ENCODE measurements around the gene TTC33. TPM values are rescaled to one million over a fixed set of nuclear protein-coding genes. Genes with fewer than 3 reads are reported as not detected.

TTC33 gene
- total and polyA plus RNA-seq, 7 donors: 11.0 to 38.5 (median 25.3) TPM

DNA sequence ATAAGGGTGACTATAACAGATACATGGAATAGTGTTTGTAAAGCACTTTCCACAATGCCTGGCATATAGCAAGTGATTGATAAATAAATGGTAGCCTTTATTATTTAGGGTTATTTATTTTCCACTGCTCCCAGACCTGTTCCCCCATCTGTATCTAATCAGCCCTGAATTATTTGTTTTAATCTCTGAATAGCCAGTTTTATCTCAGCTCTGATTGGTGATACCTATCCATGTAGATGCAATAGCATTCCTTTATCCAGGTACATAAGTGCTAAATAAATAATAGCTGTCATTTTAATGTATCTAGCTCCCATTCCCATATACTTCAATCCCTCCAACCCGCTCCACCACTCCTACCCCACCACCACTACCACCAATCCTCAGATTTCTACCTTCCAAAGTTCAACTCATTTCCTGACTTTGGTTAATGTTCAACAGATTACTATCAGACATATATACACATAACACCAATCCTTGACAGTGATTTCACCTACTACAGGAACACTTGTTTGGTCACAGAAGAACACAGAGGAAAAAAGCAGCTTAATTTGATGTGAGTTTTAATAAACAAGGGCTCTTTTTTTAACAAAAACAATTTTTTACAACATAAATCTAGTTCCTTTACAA is 28.4 kb upstream of the TTC33 start:
- DNase-seq (no peak), ATAC-seq (no peak)
- intact Hi-C loops (cut with DNase I): no loop called here
- TF ChIP-seq, protein P1, sequence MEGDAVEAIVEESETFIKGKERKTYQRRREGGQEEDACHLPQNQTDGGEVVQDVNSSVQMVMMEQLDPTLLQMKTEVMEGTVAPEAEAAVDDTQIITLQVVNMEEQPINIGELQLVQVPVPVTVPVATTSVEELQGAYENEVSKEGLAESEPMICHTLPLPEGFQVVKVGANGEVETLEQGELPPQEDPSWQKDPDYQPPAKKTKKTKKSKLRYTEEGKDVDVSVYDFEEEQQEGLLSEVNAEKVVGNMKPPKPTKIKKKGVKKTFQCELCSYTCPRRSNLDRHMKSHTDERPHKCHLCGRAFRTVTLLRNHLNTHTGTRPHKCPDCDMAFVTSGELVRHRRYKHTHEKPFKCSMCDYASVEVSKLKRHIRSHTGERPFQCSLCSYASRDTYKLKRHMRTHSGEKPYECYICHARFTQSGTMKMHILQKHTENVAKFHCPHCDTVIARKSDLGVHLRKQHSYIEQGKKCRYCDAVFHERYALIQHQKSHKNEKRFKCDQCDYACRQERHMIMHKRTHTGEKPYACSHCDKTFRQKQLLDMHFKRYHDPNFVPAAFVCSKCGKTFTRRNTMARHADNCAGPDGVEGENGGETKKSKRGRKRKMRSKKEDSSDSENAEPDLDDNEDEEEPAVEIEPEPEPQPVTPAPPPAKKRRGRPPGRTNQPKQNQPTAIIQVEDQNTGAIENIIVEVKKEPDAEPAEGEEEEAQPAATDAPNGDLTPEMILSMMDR (IDR thresholded peaks at IDR 0.05): no peak
- peaks cover 6% of the 10 kb centered on the region for H3K9me3 ChIP-seq
- WGBS, 3 donors: 97 to 100% (median 100%) methylated on average over 1 of the region's 1 CpG
- no peaks in the 10 kb centered on the region for H3K27me3 ChIP-seq (ENCODE audit: insufficient read depth in 3 of 3, low read length in 2 of 3)
- H3K27ac ChIP-seq: no peak overlapping the region
- H3K4me3 ChIP-seq: no peak overlapping the region
- peaks cover 28% of the 10 kb centered on the region for H3K4me1 ChIP-seq
- H3K36me3 ChIP-seq (ENCODE audit: insufficient read depth in 1 of 2, low read depth in 1 of 2): no peaks in the 10 kb centered on the region

- peak in 1 of 2 donors; percentile 25 for DNase-seq
- peaks cover 0 to 5% of the 10 kb centered on the region in 2 donors for H3K36me3 ChIP-seq (ENCODE audit: insufficient read depth in 1 of 2, low read depth in 1 of 2)
- intact Hi-C loops (cut with DNase I): no loop called here
- TF ChIP-seq, protein P1 (IDR thresholded peaks at IDR 0.05): no peak
- H3K4me3 ChIP-seq: no peak overlapping the region
- peak; percentile 57 to 90 (median 76) for ATAC-seq
- H3K27me3 ChIP-seq (ENCODE audit: insufficient read depth in 3 of 3, low read length in 2 of 3): no peaks in the 10 kb centered on the region
- H3K27ac ChIP-seq: no peak overlapping the region
- H3K9me3 ChIP-seq: no peaks in the 10 kb centered on the region
- peaks cover 26% of the 10 kb centered on the region for H3K4me1 ChIP-seq
Measured at GRCh38 chr5:40781843-40782409, 26.2 kb upstream of the TTC33 start.

DNA sequence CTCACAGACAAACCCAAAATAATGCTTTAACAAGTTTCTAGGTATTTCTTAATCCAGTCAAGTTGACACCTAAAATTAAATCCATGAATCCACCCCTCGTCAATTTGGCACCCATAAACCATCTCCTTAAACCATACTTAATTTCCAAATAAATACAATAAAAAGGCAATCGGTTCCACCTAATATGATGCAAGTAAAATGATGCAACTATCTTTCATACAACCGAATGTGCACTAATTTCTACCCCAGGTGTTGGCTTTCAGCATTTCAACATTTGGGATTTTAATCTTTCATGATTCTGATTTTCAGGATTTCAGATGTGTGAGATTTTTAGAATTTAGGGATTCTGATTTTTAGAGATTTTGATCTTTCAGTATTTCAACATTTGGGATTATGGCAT is 25.1 kb upstream of the TTC33 start:
- no peaks in the 10 kb centered on the region for H3K27me3 ChIP-seq (ENCODE audit: insufficient read depth in 3 of 3, low read length in 2 of 3)
- H3K4me1 ChIP-seq: peaks cover 26% of the 10 kb centered on the region
- no peak overlapping the region for H3K4me3 ChIP-seq
- ATAC-seq (no peak), DNase-seq (no peak)
- H3K27ac ChIP-seq: no peak overlapping the region
- WGBS, 3 donors: 54 to 81% (median 70%) methylated on average over 3 of the region's 3 CpGs
- peaks cover 0 to 16% of the 10 kb centered on the region in 2 donors for H3K36me3 ChIP-seq (ENCODE audit: insufficient read depth in 1 of 2, low read depth in 1 of 2)
- H3K9me3 ChIP-seq: no peaks in the 10 kb centered on the region
- TF ChIP-seq, protein P1 (IDR thresholded peaks at IDR 0.05): no peak
- intact Hi-C loops (cut with DNase I): no loop called here

DNA sequence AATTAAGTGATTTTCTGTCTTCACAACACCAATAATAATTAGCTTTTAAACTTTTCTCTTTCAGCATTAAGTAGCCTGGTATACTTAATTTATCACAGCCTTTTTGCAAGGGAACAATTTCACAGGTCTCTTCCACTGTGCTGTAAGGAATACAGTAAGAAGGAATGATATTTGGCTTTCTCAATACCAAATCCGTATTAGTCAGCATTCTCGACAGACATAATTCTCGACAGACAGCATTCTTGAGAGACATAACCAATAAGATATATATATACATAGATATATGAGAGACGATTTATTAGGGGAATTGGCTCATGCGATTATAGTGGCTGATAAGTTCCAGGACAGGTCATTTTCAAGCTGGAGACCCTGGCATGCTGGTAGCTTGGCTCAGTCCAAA is 24.4 kb upstream of the TTC33 start:
- H3K4me1 ChIP-seq: peaks cover 26% of the 10 kb centered on the region
- TF ChIP-seq, protein P1 (IDR thresholded peaks at IDR 0.05): no peak

More for the DNA sequence above, 24.4 kb upstream of the TTC33 start:
- Histone ChIP-seq H3K27me3 (ENCODE audit: insufficient read depth in 3 of 3, low read length in 2 of 3) (no peaks in the 10 kb centered on the region), H3K9me3 (no peaks in the 10 kb centered on the region), H3K4me3 (no peak overlapping the region), H3K36me3 (ENCODE audit: insufficient read depth in 1 of 2, low read depth in 1 of 2) (peaks cover 0 to 22% of the 10 kb centered on the region in 2 donors), H3K27ac (no peak overlapping the region)
- peak in 1 of 4 donors; percentile 38 for ATAC-seq
- no peak for DNase-seq
- WGBS, 3 donors: 60 to 79% (median 72%) methylated on average over 5 of the region's 5 CpGs
- intact Hi-C loops (cut with DNase I): no loop called here

Data from psoas muscle (tissue), 8 donors.